ENCODE data around the gene PDE8B.
A peak's percentile ranks its signal among the peaks of the same experiment; 100 is the strongest.

Gene PDE8B

DNA sequence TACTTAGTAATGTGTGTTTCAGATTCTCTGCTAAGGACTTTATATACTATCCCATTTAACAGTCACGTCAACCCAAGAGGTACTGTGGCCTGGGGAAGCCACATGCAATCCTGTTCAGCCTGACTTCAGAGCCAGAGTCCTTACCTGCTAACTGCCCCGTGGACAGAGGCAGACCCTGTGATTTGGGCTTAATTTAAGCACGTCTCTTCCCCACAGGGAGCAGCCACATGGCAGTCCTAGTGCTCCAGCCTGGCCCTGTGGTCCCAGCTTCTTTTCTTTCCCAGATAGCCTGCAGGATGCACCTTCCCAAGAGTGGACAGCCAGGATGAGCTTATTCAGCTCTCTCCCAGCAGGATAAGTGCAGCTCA is 71.5 kb downstream of the PDE8B start:
- H3K9ac ChIP-seq (ENCODE audit: low read length): no peak overlapping the region

DNA sequence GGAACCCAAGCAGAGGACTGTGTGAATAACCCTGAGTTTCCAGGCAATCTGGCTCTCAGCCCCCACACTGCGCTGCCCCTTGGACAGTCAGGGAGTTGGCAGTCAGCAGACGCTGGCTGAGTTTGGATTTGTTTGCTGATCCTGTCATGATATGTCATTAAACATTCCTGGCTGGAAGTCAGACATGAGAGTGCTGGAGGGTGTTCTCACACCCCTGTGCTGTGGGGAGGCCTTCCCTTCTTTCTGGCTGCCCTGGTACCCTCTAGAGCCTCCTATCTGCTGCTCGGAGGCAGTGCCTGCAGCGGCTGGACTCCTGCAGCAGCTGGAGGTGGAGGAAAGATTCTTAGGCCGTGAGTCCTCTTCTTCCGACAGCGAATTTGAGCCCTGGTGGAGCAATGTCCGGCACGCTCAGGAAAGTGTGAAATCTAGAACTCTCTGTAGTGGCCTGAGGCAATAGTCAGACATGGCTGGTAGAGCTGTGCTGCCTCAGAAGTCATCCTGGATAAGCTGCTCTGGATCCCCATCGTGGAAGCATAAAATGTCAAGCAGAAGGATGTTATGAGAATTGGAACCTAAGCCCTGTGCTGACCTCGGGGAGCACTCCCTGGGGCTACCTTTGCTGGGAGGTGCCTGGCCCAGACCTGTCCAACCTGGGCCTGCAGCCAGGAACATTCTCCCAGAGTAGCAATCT is 72.0 kb downstream of the PDE8B start:
- Histone ChIP-seq H3K36me3 (replicated peaks; ENCODE audit: low read depth, low read length) (no peaks in the 10 kb centered on the region), H3K27ac (ENCODE audit: low read length) (no peak overlapping the region), H3K9ac (ENCODE audit: low read length) (no peak overlapping the region), H2AFZ (ENCODE audit: low read depth, low read length) (no peak overlapping the region), H3K27me3 (ENCODE audit: low read depth, low read length) (no peaks in the 10 kb centered on the region), H3K79me2 (ENCODE audit: low read length) (no peaks in the 10 kb centered on the region), H3K9me3 (ENCODE audit: insufficient read depth, low read length) (no peaks in the 10 kb centered on the region), H3K4me3 (ENCODE audit: low read length) (no peak overlapping the region), H3K4me2 (ENCODE audit: low read length) (no peak overlapping the region), H3K4me1 (ENCODE audit: low read length) (peaks cover 7% of the 10 kb centered on the region), H4K20me1 (ENCODE audit: insufficient read depth, low read length) (no peaks in the 10 kb centered on the region)
- TF ChIP-seq, protein P1, sequence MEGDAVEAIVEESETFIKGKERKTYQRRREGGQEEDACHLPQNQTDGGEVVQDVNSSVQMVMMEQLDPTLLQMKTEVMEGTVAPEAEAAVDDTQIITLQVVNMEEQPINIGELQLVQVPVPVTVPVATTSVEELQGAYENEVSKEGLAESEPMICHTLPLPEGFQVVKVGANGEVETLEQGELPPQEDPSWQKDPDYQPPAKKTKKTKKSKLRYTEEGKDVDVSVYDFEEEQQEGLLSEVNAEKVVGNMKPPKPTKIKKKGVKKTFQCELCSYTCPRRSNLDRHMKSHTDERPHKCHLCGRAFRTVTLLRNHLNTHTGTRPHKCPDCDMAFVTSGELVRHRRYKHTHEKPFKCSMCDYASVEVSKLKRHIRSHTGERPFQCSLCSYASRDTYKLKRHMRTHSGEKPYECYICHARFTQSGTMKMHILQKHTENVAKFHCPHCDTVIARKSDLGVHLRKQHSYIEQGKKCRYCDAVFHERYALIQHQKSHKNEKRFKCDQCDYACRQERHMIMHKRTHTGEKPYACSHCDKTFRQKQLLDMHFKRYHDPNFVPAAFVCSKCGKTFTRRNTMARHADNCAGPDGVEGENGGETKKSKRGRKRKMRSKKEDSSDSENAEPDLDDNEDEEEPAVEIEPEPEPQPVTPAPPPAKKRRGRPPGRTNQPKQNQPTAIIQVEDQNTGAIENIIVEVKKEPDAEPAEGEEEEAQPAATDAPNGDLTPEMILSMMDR (IDR thresholded peaks at IDR 0.05; ENCODE audit: low read depth, low read length): no peak
- no peak for TF ChIP-seq EZH2phosphoT487 (IDR thresholded peaks at IDR 0.05; ENCODE audit: low read depth)

More for the DNA sequence above, 71.5 kb downstream of the PDE8B start:
- Histone ChIP-seq H4K20me1 (ENCODE audit: insufficient read depth, low read length) (no peaks in the 10 kb centered on the region), H3K27ac (ENCODE audit: low read length) (no peak overlapping the region), H3K36me3 (replicated peaks; ENCODE audit: low read depth, low read length) (no peaks in the 10 kb centered on the region), H2AFZ (ENCODE audit: low read depth, low read length) (no peak overlapping the region), H3K4me1 (ENCODE audit: low read length) (peaks cover 7% of the 10 kb centered on the region), H3K4me3 (ENCODE audit: low read length) (no peak overlapping the region), H3K4me2 (ENCODE audit: low read length) (no peak overlapping the region), H3K9me3 (ENCODE audit: insufficient read depth, low read length) (no peaks in the 10 kb centered on the region), H3K27me3 (ENCODE audit: low read depth, low read length) (no peaks in the 10 kb centered on the region), H3K79me2 (ENCODE audit: low read length) (no peaks in the 10 kb centered on the region)
- TF ChIP-seq EZH2phosphoT487 (IDR thresholded peaks at IDR 0.05; ENCODE audit: low read depth): no peak
- TF ChIP-seq, protein P1 (IDR thresholded peaks at IDR 0.05; ENCODE audit: low read depth, low read length): no peak

GRCh38 chr5:77285251-77285841 is 74.9 kb downstream of the PDE8B start:
- H3K4me1 ChIP-seq (ENCODE audit: low read length): peaks cover 28% of the 10 kb centered on the region
- no peaks in the 10 kb centered on the region for H3K9me3 ChIP-seq (ENCODE audit: insufficient read depth, low read length)
- no peak overlapping the region for H3K4me3 ChIP-seq (ENCODE audit: low read length)
- no peak overlapping the region for H3K4me2 ChIP-seq (ENCODE audit: low read length)
- TF ChIP-seq, protein P1 (IDR thresholded peaks at IDR 0.05; ENCODE audit: low read depth, low read length): no peak
- no peak for TF ChIP-seq EZH2phosphoT487 (IDR thresholded peaks at IDR 0.05; ENCODE audit: low read depth)
- no peaks in the 10 kb centered on the region for H3K79me2 ChIP-seq (ENCODE audit: low read length)
- no peak overlapping the region for H3K9ac ChIP-seq (ENCODE audit: low read length)
- H2AFZ ChIP-seq (ENCODE audit: low read depth, low read length): no peak overlapping the region
- H3K27me3 ChIP-seq (ENCODE audit: low read depth, low read length): no peaks in the 10 kb centered on the region
- H3K27ac ChIP-seq (ENCODE audit: low read length): no peak overlapping the region
- no peaks in the 10 kb centered on the region for H4K20me1 ChIP-seq (ENCODE audit: insufficient read depth, low read length)
- H3K36me3 ChIP-seq (replicated peaks; ENCODE audit: low read depth, low read length): no peaks in the 10 kb centered on the region

DNA sequence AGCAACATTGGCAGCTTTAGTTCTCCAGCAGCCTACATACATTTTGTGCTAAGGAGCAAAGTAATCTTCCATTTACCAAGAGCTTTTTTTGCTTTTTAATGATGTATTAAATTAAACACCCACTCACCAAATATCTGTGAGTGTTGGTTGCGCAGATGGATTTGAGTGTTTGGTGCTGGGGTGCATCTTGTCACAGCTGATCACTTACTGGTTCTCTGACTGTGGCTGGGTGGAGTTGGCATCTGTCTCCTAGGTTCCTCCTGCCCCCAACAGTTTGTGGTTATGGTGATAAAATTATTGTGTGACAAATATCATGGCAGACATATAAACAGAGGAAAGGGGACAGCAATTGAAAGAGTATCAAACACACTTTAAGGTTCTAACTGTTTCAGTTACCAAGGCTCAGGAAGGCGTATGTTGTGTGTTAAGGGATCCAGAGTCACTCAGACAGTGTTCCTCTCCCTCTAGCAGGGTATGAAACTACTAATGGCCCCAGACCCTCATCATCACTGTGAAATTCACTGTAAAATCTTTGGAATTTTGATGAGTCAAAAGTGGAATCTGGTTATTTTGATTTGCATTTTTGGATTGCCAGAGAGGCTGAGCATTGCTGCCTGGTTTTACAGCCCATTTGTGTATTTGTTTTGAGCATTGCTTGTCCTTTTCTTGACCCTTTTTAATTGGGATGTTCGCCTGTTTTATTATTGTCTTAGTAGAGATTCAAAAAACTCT is 81.7 kb downstream of the PDE8B start:
- Histone ChIP-seq H3K9ac (ENCODE audit: low read length) (no peak overlapping the region; the same call in 1 of the 2 replicates), H3K4me2 (ENCODE audit: low read length) (peak overlapping the region; percentile 28; the same call in 1 of the 2 replicates), H2AFZ (ENCODE audit: low read depth, low read length) (no peak overlapping the region), H4K20me1 (ENCODE audit: insufficient read depth, low read length) (no peaks in the 10 kb centered on the region), H3K79me2 (ENCODE audit: low read length) (no peaks in the 10 kb centered on the region), H3K27me3 (ENCODE audit: low read depth, low read length) (no peaks in the 10 kb centered on the region), H3K9me3 (ENCODE audit: insufficient read depth, low read length) (no peaks in the 10 kb centered on the region), H3K4me3 (ENCODE audit: low read length) (no peak overlapping the region), H3K36me3 (replicated peaks; ENCODE audit: low read depth, low read length) (no peaks in the 10 kb centered on the region), H3K27ac (ENCODE audit: low read length) (peak overlapping the region; percentile 38; the same call in 1 of the 2 replicates), H3K4me1 (ENCODE audit: low read length) (peaks cover 77% of the 10 kb centered on the region)
- TF ChIP-seq, protein P1 (IDR thresholded peaks at IDR 0.05; ENCODE audit: low read depth, low read length): no peak
- TF ChIP-seq EZH2phosphoT487 (IDR thresholded peaks at IDR 0.05; ENCODE audit: low read depth): no peak
